ENCODE measurements around the gene TBC1D9B. TPM values are rescaled to one million over a fixed set of nuclear protein-coding genes. Genes with fewer than 3 reads are reported as not detected.

TBC1D9B gene
- total RNA-seq, 1 experiment from 2014 or later: 44.9 TPM

DNA sequence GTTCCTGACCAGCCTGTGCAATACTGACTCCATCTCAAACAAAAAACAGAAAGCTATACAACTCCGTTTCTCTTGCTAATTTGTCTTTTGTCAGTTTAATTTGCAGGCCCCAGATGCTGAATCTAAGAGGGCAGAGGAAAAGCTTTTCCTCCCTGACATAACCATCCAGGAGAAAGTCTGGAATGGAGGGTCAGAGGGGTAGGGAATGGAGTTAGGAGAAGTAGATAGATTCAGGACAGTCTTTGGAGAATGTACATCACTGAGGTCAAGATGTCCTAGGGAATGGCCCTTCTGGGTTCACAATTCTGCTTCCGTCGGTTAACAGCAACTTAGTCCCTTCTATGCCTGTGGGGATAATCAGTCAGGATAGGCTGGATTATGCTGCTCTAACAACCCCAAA is 93.6 kb downstream of the TBC1D9B start:
- ChIA-PET CTCF (no interaction called here), POLR2A (ENCODE audit: unreplicated experiment) (no interaction called here)
- Histone ChIP-seq H3K79me2 (ENCODE audit: low read length) (no peaks in the 10 kb centered on the region), H2AFZ (ENCODE audit: low read length) (no peak overlapping the region), H3K9ac (ENCODE audit: low read length) (no peak overlapping the region), H3K27me3 (ENCODE audit: low read length) (no peaks in the 10 kb centered on the region), H3K4me1 (ENCODE audit: insufficient read depth, low read length) (peaks cover 11% of the 10 kb centered on the region), H3K4me2 (ENCODE audit: low read length) (no peak overlapping the region), H3K27ac (ENCODE audit: low read length) (no peak overlapping the region), H4K20me1 (ENCODE audit: low read length) (no peaks in the 10 kb centered on the region), H3K9me3 (ENCODE audit: low read length) (no peaks in the 10 kb centered on the region), H3K36me3 (ENCODE audit: low read depth, low read length) (no peaks in the 10 kb centered on the region), H3F3A (ENCODE audit: low read length, unreplicated experiment) (no peaks in the 10 kb centered on the region), H3K4me3 (ENCODE audit: low read length) (no peak overlapping the region), H3K9me2 (replicated peaks; ENCODE audit: low read length) (no peaks in the 10 kb centered on the region)
- ATAC-seq: no peak
- BruUV-seq (replicated peaks): no TSS peak
- intact Hi-C loops (cut with micrococcal nuclease): no loop called here
- no peak for DNase-seq
- TF ChIP-seq CTCF (conservative IDR thresholded peaks at IDR 0.05; ENCODE audit: low read depth, low read length) (no peak), EZH2phosphoT487 (IDR thresholded peaks at IDR 0.05; ENCODE audit: borderline replicate concordance, low read length) (no peak), EZH2 (IDR thresholded peaks at IDR 0.05; ENCODE audit: low read length, unreplicated experiment) (no peak)

DNA sequence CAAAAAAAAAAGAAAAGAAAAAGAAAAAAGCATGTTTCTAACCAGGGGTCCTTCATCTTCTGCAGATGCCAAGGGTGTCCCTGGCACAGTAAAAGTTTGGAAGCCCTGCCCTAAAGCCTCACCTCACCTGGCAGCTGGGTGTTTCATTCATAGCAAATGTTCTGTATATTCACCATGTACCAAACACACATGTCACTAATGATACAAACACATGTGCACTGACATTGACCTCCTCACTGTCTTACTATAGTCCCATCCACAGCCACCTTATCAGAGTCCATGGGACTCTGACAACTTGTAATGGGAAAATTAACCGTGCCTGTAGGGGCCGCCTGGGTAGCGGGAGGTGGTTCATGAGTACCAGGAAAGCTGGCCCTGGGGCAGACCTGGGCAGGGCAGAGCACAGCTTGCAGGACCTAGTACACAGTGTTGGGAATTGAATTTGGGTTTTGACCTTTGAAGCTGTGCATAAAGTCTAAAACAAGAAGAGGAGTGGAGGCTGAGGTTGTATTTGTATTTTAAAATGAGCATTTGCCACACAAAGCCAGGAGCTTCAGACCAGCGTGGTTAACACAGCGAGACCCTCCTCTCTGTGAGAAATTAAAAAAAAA is 94.6 kb downstream of the TBC1D9B start:
- Histone ChIP-seq H3K27ac (ENCODE audit: low read length) (no peak overlapping the region), H3K9me3 (ENCODE audit: low read length) (no peaks in the 10 kb centered on the region), H3K4me1 (ENCODE audit: insufficient read depth, low read length) (peaks cover 3% of the 10 kb centered on the region), H3K79me2 (ENCODE audit: low read length) (peaks cover 3% of the 10 kb centered on the region), H3K4me2 (ENCODE audit: low read length) (no peak overlapping the region), H3K36me3 (ENCODE audit: low read depth, low read length) (no peaks in the 10 kb centered on the region), H3K4me3 (ENCODE audit: low read length) (no peak overlapping the region), H3F3A (ENCODE audit: low read length, unreplicated experiment) (no peaks in the 10 kb centered on the region), H3K27me3 (ENCODE audit: low read length) (no peaks in the 10 kb centered on the region), H3K9ac (ENCODE audit: low read length) (no peak overlapping the region), H4K20me1 (ENCODE audit: low read length) (no peaks in the 10 kb centered on the region), H3K9me2 (replicated peaks; ENCODE audit: low read length) (no peaks in the 10 kb centered on the region), H2AFZ (ENCODE audit: low read length) (no peak overlapping the region)
- ChIA-PET CTCF (no interaction called here), POLR2A (ENCODE audit: unreplicated experiment) (no interaction called here)
- ATAC-seq (no peak), DNase-seq (no peak)
- intact Hi-C loops (cut with micrococcal nuclease): no loop called here
- no peak for TF ChIP-seq EZH2 (IDR thresholded peaks at IDR 0.05; ENCODE audit: low read length, unreplicated experiment)
- TF ChIP-seq CTCF (conservative IDR thresholded peaks at IDR 0.05; ENCODE audit: low read depth, low read length): no peak
- no peak for TF ChIP-seq EZH2phosphoT487 (IDR thresholded peaks at IDR 0.05; ENCODE audit: borderline replicate concordance, low read length)
- BruUV-seq (replicated peaks): no TSS peak

DNA sequence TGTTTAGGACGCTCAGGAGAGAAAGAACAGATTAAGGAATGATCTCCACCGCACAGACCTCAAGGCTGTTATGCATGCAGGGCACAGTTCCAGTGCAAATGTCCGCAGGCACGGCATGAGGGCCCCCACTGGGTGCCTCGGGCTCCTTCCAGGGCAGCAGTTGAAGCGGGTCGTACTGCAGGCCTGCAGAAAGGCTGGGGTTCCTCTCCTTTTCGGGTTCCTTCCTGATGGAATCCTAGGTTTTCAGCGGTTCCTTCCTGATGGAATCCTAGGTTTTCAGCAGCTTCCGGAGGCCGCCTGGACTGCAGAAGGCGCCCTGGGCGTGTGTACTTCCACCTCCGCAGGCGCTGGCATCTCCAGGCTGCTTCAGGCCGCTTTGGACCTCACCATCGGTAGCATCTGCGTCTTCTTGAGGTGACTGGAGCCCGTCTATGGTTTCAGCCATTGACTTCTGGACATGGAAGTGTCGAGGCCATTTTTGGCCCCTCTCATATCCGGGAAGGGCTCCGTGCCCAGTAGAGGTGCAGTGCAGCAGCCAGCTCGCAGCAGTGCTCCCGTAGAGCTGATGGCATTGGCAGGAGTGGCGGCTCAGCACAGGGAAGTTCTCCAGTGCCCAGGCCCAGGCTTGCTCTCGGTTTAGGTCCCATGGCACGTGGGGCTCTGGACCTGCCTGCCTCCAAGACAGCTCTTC is 95.4 kb downstream of the TBC1D9B start:
- Histone ChIP-seq H3K4me1 (ENCODE audit: insufficient read depth, low read length) (no peaks in the 10 kb centered on the region), H3F3A (ENCODE audit: low read length, unreplicated experiment) (no peaks in the 10 kb centered on the region), H3K9me2 (replicated peaks; ENCODE audit: low read length) (no peaks in the 10 kb centered on the region), H3K4me2 (ENCODE audit: low read length) (no peak overlapping the region), H3K79me2 (ENCODE audit: low read length) (peaks cover 12% of the 10 kb centered on the region), H3K27ac (ENCODE audit: low read length) (no peak overlapping the region), H3K9ac (ENCODE audit: low read length) (no peak overlapping the region), H4K20me1 (ENCODE audit: low read length) (no peaks in the 10 kb centered on the region), H2AFZ (ENCODE audit: low read length) (no peak overlapping the region), H3K36me3 (ENCODE audit: low read depth, low read length) (no peaks in the 10 kb centered on the region), H3K9me3 (ENCODE audit: low read length) (no peaks in the 10 kb centered on the region), H3K27me3 (ENCODE audit: low read length) (no peaks in the 10 kb centered on the region), H3K4me3 (ENCODE audit: low read length) (no peak overlapping the region)
- TF ChIP-seq CTCF (conservative IDR thresholded peaks at IDR 0.05; ENCODE audit: low read depth, low read length): no peak
- no peak for TF ChIP-seq EZH2phosphoT487 (IDR thresholded peaks at IDR 0.05; ENCODE audit: borderline replicate concordance, low read length)
- DNase-seq (no peak), ATAC-seq (no peak)
- intact Hi-C loops (cut with micrococcal nuclease): no loop called here
- no TSS peak for BruUV-seq (replicated peaks)
- ChIA-PET POLR2A (ENCODE audit: unreplicated experiment) (no interaction called here), CTCF (no interaction called here)
